Upper lobe of left lung (tissue), 4 donors: Measurements from ENCODE around the gene LRRFIP1.

Experiments
- CTCF ChIP-seq, 6 experiments: fragments of 450-650 bp in 4 of 6; fragments of 200-600 bp in 2 of 6; sonication (generic) in 2 of 6; IDR thresholded peaks; one replicate each; pipeline ENCODE4 v1.5.1; 2016 to 2019; ENCODE audit warnings: antibody characterized with exemption in 6 of 6
- EP300 ChIP-seq, 4 donors: sonication (generic); formaldehyde crosslinking; IDR thresholded peaks; one replicate each; pipeline ENCODE4 v1.5.1; 2017; ENCODE audit warnings: antibody characterized with exemption in 4 of 4, control low read depth in 2 of 4
- POLR2A ChIP-seq, 4 donors: fragments of 450-650 bp; IDR thresholded peaks; one replicate each; pipeline ENCODE4 v1.5.1; 2016 to 2017; ENCODE audit warnings: antibody characterized with exemption in 4 of 4, mild to moderate bottlenecking in 2 of 4

- TF ChIP-seq POLR2A (IDR thresholded peaks at IDR 0.05) (no peak), CTCF (IDR thresholded peaks at IDR 0.05) (no peak), EP300 (IDR thresholded peaks at IDR 0.05) (no peak)
These were observed 145.1 kb downstream of the LRRFIP1 start for GRCh38 chr2:237772513-237772912.
